HCT116 (cell line): ENCODE data around the gene ANO2. TPM values are rescaled to one million over a fixed set of nuclear protein-coding genes. Genes with fewer than 3 reads are reported as not detected.

Experiments used
- ATAC-seq: fragments of 200-7000 bp; cut with Tn5 transposase; 2 replicates; pipeline ENCODE4 v1.9.1; 2020; ENCODE audit warnings: mild to moderate bottlenecking, moderate library complexity
- BruUV-seq: library from RNA; stranded (reverse); fragments of 400-500 nt; replicated peaks from 2 replicates; lab custom pipeline; 2021; lab: Mats Ljungman, UMichigan
- CTCF ChIA-PET: fragments of 300-600 bp; sonication (Branson Sonifier 250); formaldehyde crosslinking; loops from one replicate; lab custom pipeline; 2021; ENCODE audit warnings: antibody characterized with exemption; lab: Charles Lee
- POLR2A ChIA-PET: fragments of 300-600, 350-600 bp; sonication (Branson Sonifier 250); formaldehyde crosslinking; loops from one replicate; lab custom pipeline; 2021; ENCODE audit warnings: antibody characterized with exemption; lab: Charles Lee
- RAD21 ChIA-PET, 2 experiments: fragments of 300-600 bp; sonication (Branson Sonifier 250); formaldehyde crosslinking; loops; one replicate each; lab custom pipeline; 2023; ENCODE audit warnings: low total read pairs in 2 of 2; ENCODE audit not compliant: uncharacterized antibody in 2 of 2, unreplicated experiment in 2 of 2, low non-redundant PET in 1 of 2; lab: Charles Lee
- DNase-seq: peaks from one replicate; pipeline ENCODE4 v3.0.0-alpha.2; 2010; ENCODE audit warnings: low read depth, low spot score
- H2AFZ ChIP-seq: fragments of 200-600 bp; shearing (Covaris generic), sonication (generic); 2 replicates; pipeline ENCODE4 v1.6.1; 2017; ENCODE audit warnings: low read depth, mixed run types, mixed read lengths, antibody characterized with exemption, low read length; ENCODE audit not compliant: poor library complexity, severe bottlenecking
- H3K27ac ChIP-seq: 2 replicates; pipeline ENCODE4 v1.5.1; 2012; ENCODE audit warnings: low read depth, low read length
- H3K27me3 ChIP-seq: fragments of 200-600 bp; sonication (generic); 2 replicates; pipeline ENCODE4 v1.6.1; 2016; ENCODE audit warnings: mixed run types, low read length, mixed read lengths; ENCODE audit not compliant: insufficient read depth
- H3K36me3 ChIP-seq, 2 experiments: fragments of 200-500 bp in 1 of 2; fragments of 200-600 bp in 1 of 2; sonication (Bioruptor generic) in 1 of 2; sonication (generic) in 1 of 2; 2 replicates each; pipeline versions ENCODE4 v1.5.1 to v1.6.1; 2014 to 2016; ENCODE audit warnings: low read length in 2 of 2, inconsistent platforms in 1 of 2, mixed read lengths in 1 of 2, mixed run types in 1 of 2; ENCODE audit not compliant: insufficient read depth in 2 of 2, control insufficient read depth in 1 of 2
- H3K4me1 ChIP-seq, 2 experiments: fragments of 200-600 bp in 1 of 2; sonication (generic) in 1 of 2; 2 replicates each; pipeline versions ENCODE4 v1.5.1 to v1.6.1; 2012 to 2017; ENCODE audit warnings: low read length in 2 of 2, inconsistent platforms in 1 of 2, mild to moderate bottlenecking in 1 of 2, mixed read lengths in 1 of 2, mixed run types in 1 of 2, moderate library complexity in 1 of 2; ENCODE audit not compliant: insufficient read depth in 2 of 2, control insufficient read depth in 1 of 2
- H3K4me2 ChIP-seq: fragments of 200-600 bp; sonication (generic); 2 replicates; pipeline ENCODE4 v1.6.1; 2017; ENCODE audit warnings: mixed run types, low read length, mixed read lengths
- H3K4me3 ChIP-seq, 2 experiments: fragments of 200-600 bp in 1 of 2; sonication (generic) in 1 of 2; replicated peaks in 1 of 2; 2 replicates each; pipeline ENCODE4 v1.5.1; 2011 to 2016; ENCODE audit warnings: low read length in 2 of 2, control low read depth in 1 of 2, low read depth in 1 of 2, mild to moderate bottlenecking in 1 of 2, mixed read lengths in 1 of 2, mixed run types in 1 of 2
- H3K79me2 ChIP-seq: fragments of 200-600 bp; sonication (generic); 2 replicates; pipeline ENCODE4 v1.6.1; 2017; ENCODE audit warnings: mild to moderate bottlenecking, mixed run types, low read length, moderate library complexity, mixed read lengths; ENCODE audit not compliant: insufficient read depth
- H3K9ac ChIP-seq: fragments of 200-600 bp; sonication (generic); 2 replicates; pipeline ENCODE4 v1.6.1; 2016; ENCODE audit warnings: low read length, mixed read lengths
- H3K9me2 ChIP-seq: fragments of 200-600 bp; sonication (generic), shearing (Covaris generic); 2 replicates; pipeline ENCODE4 v1.6.1; 2017; ENCODE audit warnings: mixed run types, mild to moderate bottlenecking, moderate library complexity; ENCODE audit not compliant: insufficient read depth
- H3K9me3 ChIP-seq, 2 experiments: fragments of 200-500 bp in 1 of 2; fragments of 200-600 bp in 1 of 2; sonication (Bioruptor generic) in 1 of 2; sonication (generic) in 1 of 2; 2 replicates each; pipeline ENCODE4 v1.6.1; 2014 to 2017; ENCODE audit warnings: low read length in 2 of 2, mixed read lengths in 2 of 2, inconsistent platforms in 1 of 2, low read depth in 1 of 2, mild to moderate bottlenecking in 1 of 2, mixed run types in 1 of 2, moderate library complexity in 1 of 2; ENCODE audit not compliant: control insufficient read depth in 1 of 2, insufficient read depth in 1 of 2
- H4K20me1 ChIP-seq: fragments of 200-600 bp; sonication (generic), shearing (Covaris generic); 2 replicates; pipeline ENCODE4 v1.6.1; 2017; ENCODE audit warnings: mixed run types, mild to moderate bottlenecking, moderate library complexity; ENCODE audit not compliant: insufficient read depth
- CBX3 ChIP-seq: IDR thresholded peaks from 2 replicates; pipeline ENCODE4 v1.6.1; 2012; ENCODE audit warnings: low read depth
- EZH2 ChIP-seq: fragments of 200-600 bp; sonication (generic); IDR thresholded peaks from 2 replicates; pipeline ENCODE4 v1.6.1; 2017; ENCODE audit warnings: antibody characterized with exemption, mixed run types
- EZH2phosphoT487 ChIP-seq: fragments of 200-600 bp; IDR thresholded peaks from 2 replicates; pipeline ENCODE4 v1.6.1; 2018; ENCODE audit warnings: antibody characterized with exemption, borderline replicate concordance
- JUND ChIP-seq: IDR thresholded peaks from 2 replicates; pipeline ENCODE4 v1.6.1; 2012
- POLR2AphosphoS5 ChIP-seq: IDR thresholded peaks from 2 replicates; pipeline ENCODE4 v1.6.1; 2011; ENCODE audit warnings: mild to moderate bottlenecking, low read depth, low read length, moderate library complexity
- RAD21 ChIP-seq: IDR thresholded peaks from 2 replicates; pipeline ENCODE4 v1.6.1; 2012; ENCODE audit warnings: low read depth, mild to moderate bottlenecking
- SRF ChIP-seq: IDR thresholded peaks from 2 replicates; pipeline ENCODE4 v1.6.1; 2012; ENCODE audit warnings: low read depth
- TCF7L2 ChIP-seq: IDR thresholded peaks from 2 replicates; pipeline ENCODE4 v1.7.0; 2011; ENCODE audit warnings: borderline replicate concordance, inconsistent platforms; ENCODE audit not compliant: insufficient read depth, insufficient read length; ENCODE audit errors: extremely low read depth
- ZNF274 ChIP-seq: fragments of 200-500 bp; sonication (Bioruptor generic); IDR thresholded peaks from 2 replicates; pipeline ENCODE4 v1.6.1; 2014; ENCODE audit warnings: mild to moderate bottlenecking, low read depth, low read length, inconsistent platforms
- intact Hi-C: fragments of 100-400 bp; cut with micrococcal nuclease; formaldehyde crosslinking; loops from 2 replicates; pipeline ENCODE4 v1.10.0; 2022
- total RNA-seq: library from RNA; stranded (reverse); gene quantifications from one replicate; pipeline ENCODE4 v1.2.1, GENCODE V29; 2021; ENCODE audit not compliant: unreplicated experiment
- TF ChIP-seq, protein P1 (sequence below): IDR thresholded peaks from 2 replicates; pipeline ENCODE4 v1.6.1; 2011; ENCODE audit warnings: mild to moderate bottlenecking, low read length, moderate library complexity; ENCODE audit not compliant: insufficient replicate concordance; ENCODE audit errors: extremely low read depth
- TF ChIP-seq, protein P2 (sequence below), 3 experiments: fragments of 200-600 bp in 1 of 3; sonication (generic) in 1 of 3; IDR thresholded peaks in 2 of 3; conservative IDR thresholded peaks in 1 of 3; 2 replicates each; pipeline ENCODE4 v1.5.1; 2012 to 2017; ENCODE audit warnings: low read depth in 2 of 3, low read length in 2 of 3, antibody characterized with exemption in 1 of 3, borderline replicate concordance in 1 of 3, control low read depth in 1 of 3, mild to moderate bottlenecking in 1 of 3, mixed read lengths in 1 of 3, mixed run types in 1 of 3, moderate library complexity in 1 of 3; ENCODE audit not compliant: insufficient read depth in 1 of 3
- TF ChIP-seq, protein P3 (sequence below): IDR thresholded peaks from 2 replicates; pipeline ENCODE4 v1.6.1; 2012
- TF ChIP-seq, protein P4 (sequence below): IDR thresholded peaks from 2 replicates; pipeline ENCODE4 v1.6.1; 2012

ANO2 gene
- total RNA-seq, 1 experiment from 2014 or later: not detected

DNA sequence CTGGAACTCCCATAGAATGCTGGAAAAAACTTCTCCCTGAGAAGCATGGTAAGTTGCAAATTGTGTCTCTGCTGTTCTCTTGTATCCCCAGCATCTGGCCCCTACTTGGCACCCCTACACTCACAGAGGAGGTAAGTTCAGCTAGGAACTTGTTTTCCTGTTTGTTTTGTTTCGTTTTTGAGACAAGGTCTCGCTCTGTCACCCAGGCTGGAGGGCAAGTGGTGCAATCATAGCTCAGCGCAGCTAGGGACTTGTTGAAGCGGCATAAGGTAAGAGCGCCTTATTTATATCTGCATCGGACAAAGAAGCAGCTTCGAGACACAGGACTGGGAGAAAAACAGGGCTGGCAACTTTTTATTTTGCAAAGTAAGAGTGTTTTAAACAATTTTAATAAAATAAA is 18.5 kb upstream of the ANO2 start:
- ChIA-PET RAD21 (no interaction called here), CTCF (no interaction called here)
- Histone ChIP-seq H3K79me2 (no peaks in the 10 kb centered on the region), H3K9me3 (no peaks in the 10 kb centered on the region), H2AFZ (no peak overlapping the region), H3K36me3 (no peaks in the 10 kb centered on the region), H3K9me2 (no peaks in the 10 kb centered on the region), H3K4me2 (no peak overlapping the region)
- DNase-seq (no peak), ATAC-seq (no peak)
- BruUV-seq: no TSS peak
- TF ChIP-seq, protein P1, sequence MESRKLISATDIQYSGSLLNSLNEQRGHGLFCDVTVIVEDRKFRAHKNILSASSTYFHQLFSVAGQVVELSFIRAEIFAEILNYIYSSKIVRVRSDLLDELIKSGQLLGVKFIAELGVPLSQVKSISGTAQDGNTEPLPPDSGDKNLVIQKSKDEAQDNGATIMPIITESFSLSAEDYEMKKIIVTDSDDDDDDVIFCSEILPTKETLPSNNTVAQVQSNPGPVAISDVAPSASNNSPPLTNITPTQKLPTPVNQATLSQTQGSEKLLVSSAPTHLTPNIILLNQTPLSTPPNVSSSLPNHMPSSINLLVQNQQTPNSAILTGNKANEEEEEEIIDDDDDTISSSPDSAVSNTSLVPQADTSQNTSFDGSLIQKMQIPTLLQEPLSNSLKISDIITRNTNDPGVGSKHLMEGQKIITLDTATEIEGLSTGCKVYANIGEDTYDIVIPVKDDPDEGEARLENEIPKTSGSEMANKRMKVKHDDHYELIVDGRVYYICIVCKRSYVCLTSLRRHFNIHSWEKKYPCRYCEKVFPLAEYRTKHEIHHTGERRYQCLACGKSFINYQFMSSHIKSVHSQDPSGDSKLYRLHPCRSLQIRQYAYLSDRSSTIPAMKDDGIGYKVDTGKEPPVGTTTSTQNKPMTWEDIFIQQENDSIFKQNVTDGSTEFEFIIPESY: no peak
- TF ChIP-seq EZH2phosphoT487 (no peak), TCF7L2 (no peak), SRF (no peak), EZH2 (no peak), ZNF274 (no peak), CBX3 (no peak), RAD21 (no peak), JUND (no peak), POLR2AphosphoS5 (no peak)
- TF ChIP-seq, protein P2, sequence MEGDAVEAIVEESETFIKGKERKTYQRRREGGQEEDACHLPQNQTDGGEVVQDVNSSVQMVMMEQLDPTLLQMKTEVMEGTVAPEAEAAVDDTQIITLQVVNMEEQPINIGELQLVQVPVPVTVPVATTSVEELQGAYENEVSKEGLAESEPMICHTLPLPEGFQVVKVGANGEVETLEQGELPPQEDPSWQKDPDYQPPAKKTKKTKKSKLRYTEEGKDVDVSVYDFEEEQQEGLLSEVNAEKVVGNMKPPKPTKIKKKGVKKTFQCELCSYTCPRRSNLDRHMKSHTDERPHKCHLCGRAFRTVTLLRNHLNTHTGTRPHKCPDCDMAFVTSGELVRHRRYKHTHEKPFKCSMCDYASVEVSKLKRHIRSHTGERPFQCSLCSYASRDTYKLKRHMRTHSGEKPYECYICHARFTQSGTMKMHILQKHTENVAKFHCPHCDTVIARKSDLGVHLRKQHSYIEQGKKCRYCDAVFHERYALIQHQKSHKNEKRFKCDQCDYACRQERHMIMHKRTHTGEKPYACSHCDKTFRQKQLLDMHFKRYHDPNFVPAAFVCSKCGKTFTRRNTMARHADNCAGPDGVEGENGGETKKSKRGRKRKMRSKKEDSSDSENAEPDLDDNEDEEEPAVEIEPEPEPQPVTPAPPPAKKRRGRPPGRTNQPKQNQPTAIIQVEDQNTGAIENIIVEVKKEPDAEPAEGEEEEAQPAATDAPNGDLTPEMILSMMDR (IDR thresholded peaks at IDR 0.05 in 2 of 3, conservative IDR thresholded peaks at IDR 0.05 in 1 of 3; ENCODE audit: borderline replicate concordance in 1 of 3, insufficient read depth in 1 of 3, low read depth in 2 of 3, low read length in 2 of 3): no peak
- TF ChIP-seq, protein P3, sequence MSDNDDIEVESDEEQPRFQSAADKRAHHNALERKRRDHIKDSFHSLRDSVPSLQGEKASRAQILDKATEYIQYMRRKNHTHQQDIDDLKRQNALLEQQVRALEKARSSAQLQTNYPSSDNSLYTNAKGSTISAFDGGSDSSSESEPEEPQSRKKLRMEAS: no peak
- TF ChIP-seq, protein P4, sequence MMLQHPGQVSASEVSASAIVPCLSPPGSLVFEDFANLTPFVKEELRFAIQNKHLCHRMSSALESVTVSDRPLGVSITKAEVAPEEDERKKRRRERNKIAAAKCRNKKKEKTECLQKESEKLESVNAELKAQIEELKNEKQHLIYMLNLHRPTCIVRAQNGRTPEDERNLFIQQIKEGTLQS: no peak
- TF ChIP-seq, all 23 proteins: peak for 0
- Histone ChIP-seq H3K4me1 (no peaks in the 10 kb centered on the region; a peak in 1 of 4 replicates), H3K27me3 (no peaks in the 10 kb centered on the region), H3K27ac (no peak overlapping the region), H3K4me3 (no peak overlapping the region), H4K20me1 (no peaks in the 10 kb centered on the region), H3K9ac (no peak overlapping the region)
- intact Hi-C loops: no loop called here
- POLR2A ChIA-PET: no interaction called here
